Measurements from ENCODE around the gene RFFL. TPM values are rescaled to one million over a fixed set of nuclear protein-coding genes. Genes with fewer than 3 reads are reported as not detected.

Gene RFFL
- total and polyA plus RNA-seq, 4 donors: 12.9 to 28.1 (median 19.8) TPM

GRCh38 chr17:35069311-35069710 is 5.8 kb upstream of the RFFL start:
- Histone ChIP-seq H3K4me3 (ENCODE audit: low read depth, low read length) (no peak overlapping the region), H3K27ac (ENCODE audit: low read depth, low read length) (no peak overlapping the region), H3K27me3 (ENCODE audit: control insufficient read depth, insufficient read depth, low read length) (no peaks in the 10 kb centered on the region), H3K36me3 (ENCODE audit: control insufficient read depth, insufficient read depth, low read length) (no peaks in the 10 kb centered on the region), H3K4me1 (ENCODE audit: control insufficient read depth, insufficient read depth, low read length) (peaks cover 3% of the 10 kb centered on the region), H3K9me3 (ENCODE audit: control insufficient read depth, insufficient read depth, low read length) (no peaks in the 10 kb centered on the region)
- no CpG with 5 or more reads among the region's 2 CpGs for WGBS (ENCODE audit: insufficient coverage)
- no peak for DNase-seq (ENCODE audit: low read depth in 4 of 6, low spot score in 6 of 6)

GRCh38 chr17:35068249-35068648 is 4.7 kb upstream of the RFFL start:
- 60% methylated on average over 2 of the region's 2 CpGs for WGBS (ENCODE audit: insufficient coverage)
- Histone ChIP-seq H3K36me3 (ENCODE audit: control insufficient read depth, insufficient read depth, low read length) (no peaks in the 10 kb centered on the region), H3K4me3 (ENCODE audit: low read depth, low read length) (no peak overlapping the region), H3K27ac (ENCODE audit: low read depth, low read length) (no peak overlapping the region), H3K9me3 (ENCODE audit: control insufficient read depth, insufficient read depth, low read length) (no peaks in the 10 kb centered on the region), H3K4me1 (ENCODE audit: control insufficient read depth, insufficient read depth, low read length) (peaks cover 7% of the 10 kb centered on the region), H3K27me3 (ENCODE audit: control insufficient read depth, insufficient read depth, low read length) (no peaks in the 10 kb centered on the region)
- peak in 1 of 6 donors; percentile 51 for DNase-seq (ENCODE audit: low read depth in 4 of 6, low spot score in 6 of 6)

- Histone ChIP-seq H3K36me3 (ENCODE audit: control insufficient read depth, insufficient read depth, low read length) (no peaks in the 10 kb centered on the region), H3K4me3 (ENCODE audit: low read depth, low read length) (no peak overlapping the region), H3K9me3 (ENCODE audit: control insufficient read depth, insufficient read depth, low read length) (no peaks in the 10 kb centered on the region), H3K27me3 (ENCODE audit: control insufficient read depth, insufficient read depth, low read length) (no peaks in the 10 kb centered on the region), H3K4me1 (ENCODE audit: control insufficient read depth, insufficient read depth, low read length) (peaks cover 7% of the 10 kb centered on the region), H3K27ac (ENCODE audit: low read depth, low read length) (no peak overlapping the region)
- WGBS (ENCODE audit: insufficient coverage): 100% methylated on average over 1 of the region's 4 CpGs
- DNase-seq (ENCODE audit: low read depth in 4 of 6, low spot score in 6 of 6): no peak
Measured at GRCh38 chr17:35065880-35066279, 2.4 kb upstream of the RFFL start.

- no peak overlapping the region for H3K4me3 ChIP-seq (ENCODE audit: low read depth, low read length)
- peaks cover 4% of the 10 kb centered on the region for H3K4me1 ChIP-seq (ENCODE audit: control insufficient read depth, insufficient read depth, low read length)
- H3K36me3 ChIP-seq (ENCODE audit: control insufficient read depth, insufficient read depth, low read length): no peaks in the 10 kb centered on the region
- no peak overlapping the region for H3K27ac ChIP-seq (ENCODE audit: low read depth, low read length)
- no peaks in the 10 kb centered on the region for H3K27me3 ChIP-seq (ENCODE audit: control insufficient read depth, insufficient read depth, low read length)
- no CpG with 5 or more reads among the region's 3 CpGs for WGBS (ENCODE audit: insufficient coverage)
- no peaks in the 10 kb centered on the region for H3K9me3 ChIP-seq (ENCODE audit: control insufficient read depth, insufficient read depth, low read length)
- DNase-seq (ENCODE audit: low read depth in 4 of 6, low spot score in 6 of 6): no peak
Measured at GRCh38 chr17:35064516-35065215, 1.2 kb upstream of the RFFL start.

- Histone ChIP-seq H3K36me3 (ENCODE audit: control insufficient read depth, insufficient read depth, low read length) (no peaks in the 10 kb centered on the region), H3K9me3 (ENCODE audit: control insufficient read depth, insufficient read depth, low read length) (no peaks in the 10 kb centered on the region), H3K27me3 (ENCODE audit: control insufficient read depth, insufficient read depth, low read length) (no peaks in the 10 kb centered on the region), H3K4me3 (ENCODE audit: low read depth, low read length) (no peak overlapping the region), H3K27ac (ENCODE audit: low read depth, low read length) (no peak overlapping the region), H3K4me1 (ENCODE audit: control insufficient read depth, insufficient read depth, low read length) (peaks cover 4% of the 10 kb centered on the region)
- 97% methylated on average over 2 of the region's 3 CpGs for WGBS (ENCODE audit: insufficient coverage)
- no peak for DNase-seq (ENCODE audit: low read depth in 4 of 6, low spot score in 6 of 6)
Measured at GRCh38 chr17:35062308-35062707, 1.2 kb downstream of the RFFL start.

- H3K27me3 ChIP-seq (ENCODE audit: control insufficient read depth, insufficient read depth, low read length): no peaks in the 10 kb centered on the region
- H3K36me3 ChIP-seq (ENCODE audit: control insufficient read depth, insufficient read depth, low read length): no peaks in the 10 kb centered on the region
- 100% methylated on average over 1 of the region's 1 CpG for WGBS (ENCODE audit: insufficient coverage)
- DNase-seq (ENCODE audit: low read depth in 4 of 6, low spot score in 6 of 6): no peak
- H3K4me1 ChIP-seq (ENCODE audit: control insufficient read depth, insufficient read depth, low read length): no peaks in the 10 kb centered on the region
- H3K27ac ChIP-seq (ENCODE audit: low read depth, low read length): no peak overlapping the region
- no peak overlapping the region for H3K4me3 ChIP-seq (ENCODE audit: low read depth, low read length)
- no peaks in the 10 kb centered on the region for H3K9me3 ChIP-seq (ENCODE audit: control insufficient read depth, insufficient read depth, low read length)
Measured at GRCh38 chr17:35057332-35057915, 6.1 kb downstream of the RFFL start.

- no peak overlapping the region for H3K27ac ChIP-seq (ENCODE audit: low read depth, low read length)
Measured at GRCh38 chr17:35056013-35056412, 7.5 kb downstream of the RFFL start.

GRCh38 chr17:35053204-35053603 is 10.3 kb downstream of the RFFL start:
- no peak for DNase-seq (ENCODE audit: low read depth in 4 of 6, low spot score in 6 of 6)
- no peak overlapping the region for H3K27ac ChIP-seq (ENCODE audit: low read depth, low read length)
- no CpG with 5 or more reads among the region's 1 CpG for WGBS (ENCODE audit: insufficient coverage)
- no peaks in the 10 kb centered on the region for H3K4me1 ChIP-seq (ENCODE audit: control insufficient read depth, insufficient read depth, low read length)
- H3K36me3 ChIP-seq (ENCODE audit: control insufficient read depth, insufficient read depth, low read length): no peaks in the 10 kb centered on the region
- no peak overlapping the region for H3K4me3 ChIP-seq (ENCODE audit: low read depth, low read length)
- H3K9me3 ChIP-seq (ENCODE audit: control insufficient read depth, insufficient read depth, low read length): no peaks in the 10 kb centered on the region
- no peaks in the 10 kb centered on the region for H3K27me3 ChIP-seq (ENCODE audit: control insufficient read depth, insufficient read depth, low read length)

More at GRCh38 chr17:35056013-35056412, 7.5 kb downstream of the RFFL start:
- H3K9me3 ChIP-seq (ENCODE audit: control insufficient read depth, insufficient read depth, low read length): no peaks in the 10 kb centered on the region
- no peaks in the 10 kb centered on the region for H3K4me1 ChIP-seq (ENCODE audit: control insufficient read depth, insufficient read depth, low read length)
- no peak for DNase-seq (ENCODE audit: low read depth in 4 of 6, low spot score in 6 of 6)
- no peaks in the 10 kb centered on the region for H3K36me3 ChIP-seq (ENCODE audit: control insufficient read depth, insufficient read depth, low read length)
- H3K27me3 ChIP-seq (ENCODE audit: control insufficient read depth, insufficient read depth, low read length): no peaks in the 10 kb centered on the region
- 85% methylated on average over 3 of the region's 3 CpGs for WGBS (ENCODE audit: insufficient coverage)
- H3K4me3 ChIP-seq (ENCODE audit: low read depth, low read length): no peak overlapping the region

GRCh38 chr17:35052780-35053179 is 10.7 kb downstream of the RFFL start:
- no peaks in the 10 kb centered on the region for H3K4me1 ChIP-seq (ENCODE audit: control insufficient read depth, insufficient read depth, low read length)
- DNase-seq (ENCODE audit: low read depth in 4 of 6, low spot score in 6 of 6): no peak
- no peaks in the 10 kb centered on the region for H3K36me3 ChIP-seq (ENCODE audit: control insufficient read depth, insufficient read depth, low read length)
- no peaks in the 10 kb centered on the region for H3K27me3 ChIP-seq (ENCODE audit: control insufficient read depth, insufficient read depth, low read length)
- H3K9me3 ChIP-seq (ENCODE audit: control insufficient read depth, insufficient read depth, low read length): no peaks in the 10 kb centered on the region
- no peak overlapping the region for H3K4me3 ChIP-seq (ENCODE audit: low read depth, low read length)
- H3K27ac ChIP-seq (ENCODE audit: low read depth, low read length): no peak overlapping the region

GRCh38 chr17:35052241-35052610 is 11.3 kb downstream of the RFFL start:
- no peaks in the 10 kb centered on the region for H3K27me3 ChIP-seq (ENCODE audit: control insufficient read depth, insufficient read depth, low read length)
- no peak overlapping the region for H3K27ac ChIP-seq (ENCODE audit: low read depth, low read length)
- H3K4me1 ChIP-seq (ENCODE audit: control insufficient read depth, insufficient read depth, low read length): no peaks in the 10 kb centered on the region
- H3K4me3 ChIP-seq (ENCODE audit: low read depth, low read length): no peak overlapping the region
- no peaks in the 10 kb centered on the region for H3K36me3 ChIP-seq (ENCODE audit: control insufficient read depth, insufficient read depth, low read length)
- no peaks in the 10 kb centered on the region for H3K9me3 ChIP-seq (ENCODE audit: control insufficient read depth, insufficient read depth, low read length)
- no peak for DNase-seq (ENCODE audit: low read depth in 4 of 6, low spot score in 6 of 6)
